Measurements from ENCODE around the gene MAFB.

MAFB gene

DNA sequence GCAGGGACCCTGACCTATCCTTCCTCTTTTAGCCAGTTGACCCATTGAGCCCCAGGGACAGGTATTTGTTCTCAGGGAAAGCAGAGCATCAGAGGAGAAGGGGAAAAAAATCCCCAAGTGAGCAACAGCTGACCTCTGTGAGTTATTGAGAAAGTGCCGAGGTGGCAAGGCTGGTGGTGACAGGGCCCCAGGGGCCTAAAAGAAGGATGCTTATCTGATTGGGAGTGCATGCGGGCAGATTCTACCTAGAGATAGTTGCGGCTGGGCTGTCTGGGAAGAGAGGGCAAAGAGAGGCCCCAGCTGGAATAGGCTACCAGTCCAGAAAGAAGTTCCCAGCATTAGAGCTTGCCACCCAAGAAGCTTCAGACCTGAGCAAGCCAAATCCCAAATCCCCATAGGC is 26.5 kb upstream of the MAFB start:
- H3K27ac ChIP-seq: no peak overlapping the region
- POLR2A ChIA-PET (ENCODE audit: low non-redundant PET): no interaction called here

DNA sequence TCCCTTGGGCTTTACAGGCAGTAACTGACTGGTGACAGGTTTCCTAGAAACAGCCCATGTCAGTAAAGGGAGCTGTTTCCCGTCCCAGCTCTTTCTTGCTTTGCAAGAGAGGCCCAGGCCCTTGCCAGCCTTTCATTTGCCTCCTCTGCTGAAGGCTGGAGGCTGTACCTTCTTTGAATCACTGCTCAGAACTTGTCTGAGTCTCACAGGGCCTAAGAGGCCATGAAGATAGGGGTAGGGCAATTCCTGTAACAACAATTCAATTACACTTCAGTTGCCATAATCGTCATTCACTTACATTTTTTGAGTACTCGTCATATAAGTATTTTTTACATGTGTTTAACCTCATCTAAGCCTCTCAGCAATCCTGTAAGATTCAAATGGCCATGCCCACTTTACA is 25.9 kb upstream of the MAFB start:
- CTCF ChIA-PET: interaction anchor here (0.6 kb wide), 1 partner anchor 503 kb away, joined by 3 read pairs; no protein-coding TSS in a partner anchor
- no peak for DNase-seq (ENCODE audit: low spot score)
- POLR2A ChIA-PET (ENCODE audit: low non-redundant PET): no interaction called here
- H3K27ac ChIP-seq: no peak overlapping the region
- TF ChIP-seq, protein P1, sequence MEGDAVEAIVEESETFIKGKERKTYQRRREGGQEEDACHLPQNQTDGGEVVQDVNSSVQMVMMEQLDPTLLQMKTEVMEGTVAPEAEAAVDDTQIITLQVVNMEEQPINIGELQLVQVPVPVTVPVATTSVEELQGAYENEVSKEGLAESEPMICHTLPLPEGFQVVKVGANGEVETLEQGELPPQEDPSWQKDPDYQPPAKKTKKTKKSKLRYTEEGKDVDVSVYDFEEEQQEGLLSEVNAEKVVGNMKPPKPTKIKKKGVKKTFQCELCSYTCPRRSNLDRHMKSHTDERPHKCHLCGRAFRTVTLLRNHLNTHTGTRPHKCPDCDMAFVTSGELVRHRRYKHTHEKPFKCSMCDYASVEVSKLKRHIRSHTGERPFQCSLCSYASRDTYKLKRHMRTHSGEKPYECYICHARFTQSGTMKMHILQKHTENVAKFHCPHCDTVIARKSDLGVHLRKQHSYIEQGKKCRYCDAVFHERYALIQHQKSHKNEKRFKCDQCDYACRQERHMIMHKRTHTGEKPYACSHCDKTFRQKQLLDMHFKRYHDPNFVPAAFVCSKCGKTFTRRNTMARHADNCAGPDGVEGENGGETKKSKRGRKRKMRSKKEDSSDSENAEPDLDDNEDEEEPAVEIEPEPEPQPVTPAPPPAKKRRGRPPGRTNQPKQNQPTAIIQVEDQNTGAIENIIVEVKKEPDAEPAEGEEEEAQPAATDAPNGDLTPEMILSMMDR (conservative IDR thresholded peaks at IDR 0.05; ENCODE audit: low read depth): no peak

More for the DNA sequence above, 26.5 kb upstream of the MAFB start:
- CTCF ChIA-PET: interaction anchor here (0.6 kb wide), 1 partner anchor 502 kb away, joined by 3 read pairs; no protein-coding TSS in a partner anchor
- TF ChIP-seq, protein P1 (conservative IDR thresholded peaks at IDR 0.05; ENCODE audit: low read depth): no peak
- DNase-seq (ENCODE audit: low spot score): no peak

DNA sequence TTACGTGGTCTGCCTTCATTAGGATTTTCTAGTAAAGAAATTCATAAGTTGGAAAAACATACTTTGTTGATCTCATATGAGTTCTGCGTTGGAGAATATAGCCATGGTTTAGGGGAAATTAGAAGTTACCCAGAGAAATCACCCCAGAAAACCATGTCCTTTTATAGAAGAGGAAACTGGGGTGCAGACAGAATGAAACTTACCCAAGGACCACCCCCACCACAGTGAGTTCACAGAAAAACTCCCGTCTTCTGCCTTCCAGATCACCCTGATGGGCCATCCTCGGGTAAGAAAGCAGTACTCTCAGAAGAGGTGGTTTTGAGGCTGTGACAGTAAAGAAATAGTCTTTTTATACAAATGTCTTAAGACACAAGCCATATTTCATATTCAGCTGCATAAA is 25.1 kb upstream of the MAFB start:
- POLR2A ChIA-PET (ENCODE audit: low non-redundant PET): no interaction called here
- no peak overlapping the region for H3K27ac ChIP-seq

DNA sequence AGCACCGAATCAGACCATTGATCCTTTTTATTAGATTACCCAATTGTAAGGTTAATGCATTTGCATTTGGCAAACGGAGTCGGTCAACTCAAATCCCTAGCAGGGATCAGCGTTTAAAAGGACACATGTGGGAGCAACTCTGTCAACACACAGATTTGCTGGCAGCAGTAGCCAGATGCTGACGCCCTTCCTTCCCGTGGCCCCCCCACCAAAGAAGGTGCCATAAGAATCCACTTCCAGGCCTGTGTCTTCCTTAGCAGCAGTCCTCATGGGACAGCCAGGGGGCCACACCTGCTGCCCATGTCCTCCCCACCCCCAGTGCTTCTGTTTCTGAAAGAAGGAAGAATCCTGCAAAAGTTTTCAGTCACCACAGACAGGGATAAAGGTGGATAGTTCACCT is 24.5 kb upstream of the MAFB start:
- no peak overlapping the region for H3K27ac ChIP-seq
- TF ChIP-seq, protein P1 (conservative IDR thresholded peaks at IDR 0.05; ENCODE audit: low read depth): no peak
- POLR2A ChIA-PET (ENCODE audit: low non-redundant PET): no interaction called here
- CTCF ChIA-PET: no interaction called here
- DNase-seq (ENCODE audit: low spot score): no peak

More for the DNA sequence above, 25.1 kb upstream of the MAFB start:
- no peak for DNase-seq (ENCODE audit: low spot score)
- TF ChIP-seq, protein P1 (conservative IDR thresholded peaks at IDR 0.05; ENCODE audit: low read depth): no peak
- CTCF ChIA-PET: no interaction called here

DNA sequence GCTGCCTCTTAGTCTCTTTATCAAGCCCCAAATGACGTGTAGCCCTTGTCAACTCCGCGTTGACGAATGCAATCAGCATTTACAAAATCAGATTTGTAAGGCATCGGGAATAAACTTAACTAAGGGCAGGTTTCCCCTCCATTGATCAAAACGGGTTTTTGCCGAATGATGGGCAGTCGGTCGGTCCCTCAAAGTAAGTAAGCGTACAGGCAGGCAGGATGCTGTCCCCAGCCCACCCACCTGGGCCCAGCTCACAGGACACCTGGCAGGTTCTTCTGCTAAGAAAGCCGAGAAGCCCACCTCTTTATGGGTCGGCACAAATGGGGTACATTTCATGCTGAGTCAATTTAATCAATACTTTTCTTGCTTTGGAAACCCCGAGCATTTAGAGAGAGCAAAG is 22.0 kb upstream of the MAFB start:
- ChIA-PET POLR2A (ENCODE audit: low non-redundant PET) (interaction anchor here (0.6 kb wide), 1 partner anchor 635 kb away, joined by 3 read pairs; no protein-coding TSS in a partner anchor), CTCF (interaction anchor here (2.2 kb wide), 1 partner anchor 252 kb away, joined by 10 read pairs; no protein-coding TSS in a partner anchor)
- H3K27ac ChIP-seq: no peak overlapping the region
- TF ChIP-seq, protein P1 (conservative IDR thresholded peaks at IDR 0.05; ENCODE audit: low read depth): no peak
- DNase-seq (ENCODE audit: low spot score): no peak

DNA sequence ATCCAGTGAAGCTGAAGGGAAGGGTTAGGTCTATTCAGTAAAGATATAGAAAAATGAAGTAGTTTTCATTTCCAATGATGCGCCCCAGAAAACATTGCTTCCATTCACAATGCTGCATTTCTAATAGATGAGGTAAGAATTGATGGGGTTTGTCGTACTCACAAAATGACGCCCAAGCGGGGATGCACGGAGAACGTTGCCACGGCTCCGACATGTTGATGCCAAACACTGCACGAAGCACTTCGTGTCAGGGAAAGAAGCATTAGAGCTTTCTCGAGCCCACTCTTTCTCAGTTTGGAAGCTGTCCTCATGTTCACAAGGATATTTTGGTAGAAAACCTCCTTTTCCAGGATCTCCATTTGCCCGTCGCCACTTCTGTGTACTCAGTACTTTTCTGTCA is 21.6 kb upstream of the MAFB start:
- POLR2A ChIA-PET (ENCODE audit: low non-redundant PET): interaction anchor here (0.6 kb wide), 1 partner anchor 635 kb away, joined by 3 read pairs; no protein-coding TSS in a partner anchor
- no peak for DNase-seq (ENCODE audit: low spot score)
- TF ChIP-seq, protein P1 (conservative IDR thresholded peaks at IDR 0.05; ENCODE audit: low read depth): no peak
- H3K27ac ChIP-seq: no peak overlapping the region
- CTCF ChIA-PET: interaction anchor here (0.7 to 2.2 kb wide), 2 partner anchors 24 to 252 kb away, joined by 5 to 10 read pairs; no protein-coding TSS in a partner anchor
